Adrenal gland (tissue), 12 donors: ENCODE data around the gene CTDSP2. TPM values are rescaled to one million over a fixed set of nuclear protein-coding genes. Genes with fewer than 3 reads are reported as not detected.
"Not testable (repeated sequence)": the region's sequence is repeated elsewhere in the genome, so short reads cannot be mapped to it uniquely, and the experiment has no call there.

Source experiments
- DNase-seq, 7 donors: peaks; one replicate each; pipeline ENCODE4 v3.0.0-alpha.2; 2019 to 2020
- H3K27ac ChIP-seq, 5 donors: fragments of 200-600 bp; sonication (generic) in 4 of 5; 1 replicate in 3 of 5; 2 replicates in 2 of 5; pipeline versions ENCODE4 v1.5.1 to v1.8.0; 2016 to 2020; ENCODE audit warnings: mild to moderate bottlenecking in 1 of 5
- H3K27me3 ChIP-seq: fragments of 200-600 bp; 2 replicates; pipeline ENCODE4 v1.8.0; 2021
- H3K36me3 ChIP-seq, 2 donors: fragments of 200-600 bp; replicated peaks in 1 of 2; 1 replicate in 1 of 2; 2 replicates in 1 of 2; pipeline versions ENCODE4 v1.5.1 to v1.8.0; 2018 to 2022
- H3K4me1 ChIP-seq, 2 donors: fragments of 200-600 bp; replicated peaks in 1 of 2; 1 replicate in 1 of 2; 2 replicates in 1 of 2; pipeline versions ENCODE4 v1.5.1 to v1.8.0; 2018 to 2021
- H3K4me3 ChIP-seq, 4 donors: fragments of 200-600 bp; sonication (generic) in 3 of 4; one replicate each; pipeline ENCODE4 v1.5.1; 2016 to 2018
- H3K9me3 ChIP-seq, 3 donors: fragments of 200-600 bp; sonication (generic) in 1 of 3; replicated peaks in 1 of 3; 1 replicate in 2 of 3; 2 replicates in 1 of 3; pipeline versions ENCODE4 v1.5.1 to v1.8.0; 2016 to 2021
- POLR2A ChIP-seq, 2 donors: fragments of 450-650 bp; IDR thresholded peaks; one replicate each; pipeline ENCODE4 v1.6.1; 2017; ENCODE audit warnings: antibody characterized with exemption in 2 of 2, mild to moderate bottlenecking in 2 of 2, moderate library complexity in 1 of 2
- WGBS, 4 donors: extraction: QIAGEN DNeasy Blood & Tissue Kit in 2 of 4; methylation state at CpG; one replicate each; pipeline versions ENCODE4 v1.1.5 to v1.1.7; 2013 to 2017; 5-methylcytosine and 5-hydroxymethylcytosine counted together
- intact Hi-C, 2 donors: fragments of 100-400 bp; cut with DNase I; formaldehyde crosslinking; loops; one replicate each; pipeline versions ENCODE4 v1.14.1 to v1.15.0; 2022 to 2023
- polyA plus RNA-seq, 3 donors: library from polyadenylated mRNA; stranded (reverse); fragments of 200-250 nt in 2 of 3; fragments of 350-450 nt in 1 of 3; fragmentation: Illumina TruSeq in 1 of 3; extraction: RNeasy Lipid Tissue Mini Kit (QIAGEN cat#74804) in 1 of 3; gene quantifications; one replicate each; pipeline ENCODE4 v1.2.3, GENCODE V29; 2013 to 2014
- total RNA-seq, 9 donors: library from RNA; depleted of rRNA in 4 of 9; stranded (reverse); fragments of >200 nt in 4 of 9; fragments of 120-200 nt in 1 of 9; fragmentation: NEBNext Ultra II Directional in 1 of 9; extraction: Animal tissue kit (Norgen Biotek cat#: 25700) in 1 of 9; gene quantifications; one replicate each; pipeline versions ENCODE4 v1.1.0 to v1.2.4, GENCODE V29; 2013 to 2023
- TF ChIP-seq, protein P1 (sequence below), 6 experiments: fragments of 450-650 bp in 4 of 6; fragments of 200-600 bp in 2 of 6; sonication (generic) in 1 of 6; IDR thresholded peaks; 1 replicate in 5 of 6; 2 replicates in 1 of 6; pipeline versions ENCODE4 v1.5.1 to v1.8.0; 2016 to 2021; ENCODE audit warnings: antibody characterized with exemption in 6 of 6, mild to moderate bottlenecking in 2 of 6, moderate library complexity in 1 of 6
- donor health status: healthy with polysubstance abuse.
- donor health status: Bipolar disorder and iron deficiency.
- donor health status: DM: yes; HTN: yes; CAD: no.
- donor health status: DM: no; HTN: no; CAD: no.
- donor health status: DM: no; HTN: no; CAD: no.
- donor health status: DM: yes; HTN: yes; CAD: no.

CTDSP2 gene
- total and polyA plus RNA-seq, 12 donors, result 42.9 to 275 (median 192) TPM

DNA sequence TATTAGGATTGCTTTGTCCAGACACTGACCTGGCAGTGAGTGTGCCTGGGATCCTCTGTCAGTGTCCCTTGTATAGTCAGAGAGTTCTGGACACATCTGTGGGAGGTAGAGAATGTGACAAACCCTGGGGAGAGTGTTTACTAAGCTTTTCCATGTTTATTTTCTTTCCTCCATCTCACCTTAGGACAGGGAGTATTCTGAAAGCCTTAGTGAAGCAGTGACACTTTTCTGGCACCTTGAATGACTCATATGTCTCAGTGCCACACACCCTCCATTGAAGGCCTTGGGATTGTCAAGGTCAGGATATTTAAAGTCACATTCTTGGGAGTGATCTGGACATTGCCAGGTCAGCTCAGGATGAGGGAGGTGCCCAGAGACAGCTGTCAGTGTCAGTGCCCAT lies 34.9 kb upstream of the CTDSP2 start:
- Histone ChIP-seq H3K9me3 (no peaks in the 10 kb centered on the region), H3K4me1 (peaks cover 6 to 7% of the 10 kb centered on the region in 2 donors), H3K27ac (peak overlapping the region in 2 of 5 donors; percentile 60 to 69), H3K27me3 (no peaks in the 10 kb centered on the region), H3K36me3 (no peaks in the 10 kb centered on the region), H3K4me3 (no peak overlapping the region)
- intact Hi-C loops, result no loop called here
- no peak for TF ChIP-seq POLR2A (IDR thresholded peaks at IDR 0.05)
- TF ChIP-seq, protein P1, sequence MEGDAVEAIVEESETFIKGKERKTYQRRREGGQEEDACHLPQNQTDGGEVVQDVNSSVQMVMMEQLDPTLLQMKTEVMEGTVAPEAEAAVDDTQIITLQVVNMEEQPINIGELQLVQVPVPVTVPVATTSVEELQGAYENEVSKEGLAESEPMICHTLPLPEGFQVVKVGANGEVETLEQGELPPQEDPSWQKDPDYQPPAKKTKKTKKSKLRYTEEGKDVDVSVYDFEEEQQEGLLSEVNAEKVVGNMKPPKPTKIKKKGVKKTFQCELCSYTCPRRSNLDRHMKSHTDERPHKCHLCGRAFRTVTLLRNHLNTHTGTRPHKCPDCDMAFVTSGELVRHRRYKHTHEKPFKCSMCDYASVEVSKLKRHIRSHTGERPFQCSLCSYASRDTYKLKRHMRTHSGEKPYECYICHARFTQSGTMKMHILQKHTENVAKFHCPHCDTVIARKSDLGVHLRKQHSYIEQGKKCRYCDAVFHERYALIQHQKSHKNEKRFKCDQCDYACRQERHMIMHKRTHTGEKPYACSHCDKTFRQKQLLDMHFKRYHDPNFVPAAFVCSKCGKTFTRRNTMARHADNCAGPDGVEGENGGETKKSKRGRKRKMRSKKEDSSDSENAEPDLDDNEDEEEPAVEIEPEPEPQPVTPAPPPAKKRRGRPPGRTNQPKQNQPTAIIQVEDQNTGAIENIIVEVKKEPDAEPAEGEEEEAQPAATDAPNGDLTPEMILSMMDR (IDR thresholded peaks at IDR 0.05), result no peak
- DNase-seq, result peak in 1 of 7 donors; percentile 42

DNA sequence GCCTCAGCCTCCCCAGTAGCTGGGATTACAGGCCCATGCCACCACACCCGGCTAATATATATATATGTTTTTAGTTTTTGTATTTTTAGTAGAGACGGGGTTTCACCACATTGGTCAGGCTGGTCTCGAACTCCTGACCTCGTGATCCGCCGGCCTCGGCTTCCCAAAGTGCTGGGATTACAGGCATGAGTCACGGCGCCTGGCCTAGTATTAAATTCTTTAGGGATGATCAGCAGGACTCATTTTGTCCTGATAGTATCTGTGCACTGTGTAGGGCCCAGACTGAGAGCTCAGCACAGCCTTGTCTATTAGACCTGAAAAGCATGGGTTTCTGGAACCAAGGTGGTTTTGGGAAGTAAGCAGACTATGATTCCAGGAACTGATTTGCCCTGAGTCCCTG lies 34.5 kb upstream of the CTDSP2 start:
- H3K4me1 ChIP-seq, H3K36me3 ChIP-seq, H3K4me3 ChIP-seq, H3K27me3 ChIP-seq, H3K9me3 ChIP-seq, intact Hi-C loops, DNase-seq: not testable (repeated sequence)
- peak overlapping the region in 2 of 5 donors; percentile 60 to 69 for H3K27ac ChIP-seq
- WGBS, 4 donors, result 87 to 98% (median 89%) methylated on average over 9 of the region's 9 CpGs

DNA sequence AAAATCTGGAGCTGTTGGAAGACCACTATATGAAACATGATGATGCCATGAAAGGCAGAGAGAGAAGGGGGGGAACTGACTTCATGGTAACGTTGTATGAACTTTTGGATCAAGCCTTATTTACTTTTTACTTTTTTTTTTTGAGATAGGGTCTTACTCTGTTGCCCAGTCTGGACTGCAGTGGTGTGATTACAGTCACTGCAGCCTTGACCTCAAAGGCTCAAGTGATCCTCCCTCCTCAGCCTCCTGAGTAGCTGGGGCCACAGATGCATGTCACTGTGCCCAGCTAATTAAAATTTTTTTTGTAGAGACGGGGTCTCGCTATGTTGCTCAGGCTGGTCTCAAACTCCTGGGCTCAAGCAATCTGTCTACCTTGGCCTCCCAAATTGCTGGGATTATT lies 31.3 kb upstream of the CTDSP2 start:
- peaks cover 6 to 11% of the 10 kb centered on the region in 2 donors for H3K4me1 ChIP-seq
- H3K4me3 ChIP-seq, result no peak overlapping the region
- no peak overlapping the region for H3K27ac ChIP-seq
- no peaks in the 10 kb centered on the region for H3K36me3 ChIP-seq
- DNase-seq, result no peak
- intact Hi-C loops, result no loop called here
- H3K9me3 ChIP-seq, result no peaks in the 10 kb centered on the region
- H3K27me3 ChIP-seq, result no peaks in the 10 kb centered on the region
- 91 to 96% (median 94%) methylated on average over 3 of the region's 3 CpGs for WGBS, 4 donors
- TF ChIP-seq POLR2A (IDR thresholded peaks at IDR 0.05), result no peak
- TF ChIP-seq, protein P1 (IDR thresholded peaks at IDR 0.05), result no peak

DNA sequence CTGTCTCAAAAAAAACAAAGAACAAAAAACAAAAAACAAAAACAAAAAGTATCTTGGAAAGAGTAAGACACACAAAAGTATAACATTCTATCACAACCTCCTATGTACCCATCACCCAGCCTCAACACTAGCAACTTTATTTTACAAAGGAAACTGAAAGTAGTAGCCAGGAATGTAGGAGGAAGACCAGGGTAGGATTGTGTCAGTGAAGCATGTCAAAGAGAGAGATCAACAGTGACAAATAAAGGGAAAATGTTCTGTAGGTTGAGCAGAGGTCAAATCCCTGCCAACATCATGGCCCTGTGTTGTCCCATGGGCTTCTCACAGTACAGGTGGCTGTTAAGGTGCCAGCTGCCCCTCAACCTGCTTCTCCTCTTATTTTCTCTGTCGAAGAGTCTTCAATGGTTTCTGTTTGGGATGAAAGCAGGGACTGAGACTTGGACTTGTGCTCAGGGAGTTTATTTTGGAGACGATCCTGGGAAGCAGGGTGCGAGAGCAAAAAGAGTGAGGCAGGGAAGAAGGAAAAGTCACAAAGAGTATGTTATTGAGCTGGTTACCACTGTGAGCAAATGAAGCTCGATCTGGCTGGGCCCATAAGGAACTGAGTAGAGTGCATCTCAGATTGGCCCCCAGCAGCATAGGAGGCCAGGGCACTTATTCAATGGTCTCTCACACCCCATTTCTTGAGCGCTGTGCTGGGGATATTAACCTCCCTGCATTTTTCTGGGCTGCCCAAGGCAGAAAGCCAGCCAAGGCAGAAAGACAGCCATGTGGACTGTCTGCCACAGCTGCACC lies 29.4 kb upstream of the CTDSP2 start:
- intact Hi-C loops, result no loop called here
- WGBS, 4 donors, result 68 to 74% (median 72%) methylated on average over 5 of the region's 5 CpGs
- Histone ChIP-seq H3K9me3 (no peaks in the 10 kb centered on the region), H3K27me3 (no peaks in the 10 kb centered on the region), H3K4me1 (peaks cover 0 to 4% of the 10 kb centered on the region in 2 donors), H3K4me3 (no peak overlapping the region), H3K27ac (peak overlapping the region in 2 of 5 donors; percentile 29 to 53), H3K36me3 (no peaks in the 10 kb centered on the region)
- DNase-seq, result no peak
- TF ChIP-seq, protein P1 (IDR thresholded peaks at IDR 0.05), result no peak
- no peak for TF ChIP-seq POLR2A (IDR thresholded peaks at IDR 0.05)
